ENCODE results near the gene SMAD1.
"Not testable (repeated sequence)": the region's sequence is repeated elsewhere in the genome, so short reads cannot be mapped to it uniquely, and the experiment has no call there.

SMAD1 gene

GRCh38 chr4:145527773-145528172, 46.1 kb downstream of the SMAD1 start:
- no peaks in the 10 kb centered on the region for H3K36me3 Mint-ChIP-seq
- no peak overlapping the region for H3K4me3 Mint-ChIP-seq
- H3K9me3 Mint-ChIP-seq (ENCODE audit: low read depth): no peaks in the 10 kb centered on the region
- H3K27me3 Mint-ChIP-seq: no peaks in the 10 kb centered on the region
- H3K4me1 Mint-ChIP-seq (ENCODE audit: low read depth): no peaks in the 10 kb centered on the region
- no peak overlapping the region for H3K27ac Mint-ChIP-seq

- H3K27me3 Mint-ChIP-seq: no peaks in the 10 kb centered on the region
- H3K9me3 Mint-ChIP-seq (ENCODE audit: low read depth): no peaks in the 10 kb centered on the region
- H3K27ac Mint-ChIP-seq: no peak overlapping the region
- H3K4me3 Mint-ChIP-seq: no peak overlapping the region
- H3K36me3 Mint-ChIP-seq: no peaks in the 10 kb centered on the region
- no peaks in the 10 kb centered on the region for H3K4me1 Mint-ChIP-seq (ENCODE audit: low read depth)
Observed at GRCh38 chr4:145528601-145529000, 46.9 kb downstream of the SMAD1 start.

DNA sequence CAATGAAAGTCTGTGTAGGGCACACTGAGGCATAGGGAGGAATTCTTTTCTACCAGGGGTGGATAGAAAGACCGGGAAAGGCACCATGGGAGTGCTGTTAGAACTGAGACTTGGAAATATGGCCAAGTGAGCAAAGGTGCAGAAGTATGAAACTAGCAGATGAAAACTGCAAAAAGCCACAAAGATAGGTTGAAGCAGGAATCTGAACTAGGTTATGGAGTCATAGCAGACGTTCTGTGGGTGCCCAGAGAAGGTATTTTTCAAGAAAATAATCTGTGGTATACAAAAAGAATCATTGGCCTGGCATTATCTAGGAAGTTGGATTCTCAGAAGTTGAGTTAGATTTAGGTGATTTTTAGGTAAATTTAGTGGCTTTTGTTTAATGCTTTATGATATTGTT, 48.5 kb downstream of the SMAD1 start:
- Mint-ChIP-seq H3K27ac (no peak overlapping the region), H3K4me3 (no peak overlapping the region), H3K9me3 (ENCODE audit: low read depth) (no peaks in the 10 kb centered on the region), H3K4me1 (ENCODE audit: low read depth) (no peaks in the 10 kb centered on the region), H3K27me3 (no peaks in the 10 kb centered on the region), H3K36me3 (no peaks in the 10 kb centered on the region)

DNA sequence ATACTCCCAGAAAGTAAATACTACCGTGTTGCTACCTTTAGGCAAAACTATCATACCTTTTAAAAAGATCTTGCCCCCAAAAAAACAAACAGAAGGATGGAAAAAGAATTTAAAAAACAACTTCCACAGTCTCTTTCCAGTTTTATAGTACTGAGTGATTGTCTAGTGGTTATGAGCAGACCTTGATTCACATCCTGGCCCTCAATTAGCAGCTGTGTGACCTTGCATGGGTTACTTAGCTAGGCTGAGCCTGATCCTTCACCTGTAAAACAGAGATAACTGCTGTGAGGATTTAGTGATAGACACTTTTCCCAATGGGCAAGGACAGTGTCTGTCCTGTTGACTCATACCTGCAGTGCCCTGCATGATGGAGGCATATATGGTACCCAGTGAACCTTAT, 49.0 kb downstream of the SMAD1 start:
- H3K4me1 Mint-ChIP-seq (ENCODE audit: low read depth): no peaks in the 10 kb centered on the region
- no peak overlapping the region for H3K27ac Mint-ChIP-seq
- no peak overlapping the region for H3K4me3 Mint-ChIP-seq
- no peaks in the 10 kb centered on the region for H3K36me3 Mint-ChIP-seq
- H3K9me3 Mint-ChIP-seq (ENCODE audit: low read depth): no peaks in the 10 kb centered on the region
- H3K27me3 Mint-ChIP-seq: peaks cover 3% of the 10 kb centered on the region

DNA sequence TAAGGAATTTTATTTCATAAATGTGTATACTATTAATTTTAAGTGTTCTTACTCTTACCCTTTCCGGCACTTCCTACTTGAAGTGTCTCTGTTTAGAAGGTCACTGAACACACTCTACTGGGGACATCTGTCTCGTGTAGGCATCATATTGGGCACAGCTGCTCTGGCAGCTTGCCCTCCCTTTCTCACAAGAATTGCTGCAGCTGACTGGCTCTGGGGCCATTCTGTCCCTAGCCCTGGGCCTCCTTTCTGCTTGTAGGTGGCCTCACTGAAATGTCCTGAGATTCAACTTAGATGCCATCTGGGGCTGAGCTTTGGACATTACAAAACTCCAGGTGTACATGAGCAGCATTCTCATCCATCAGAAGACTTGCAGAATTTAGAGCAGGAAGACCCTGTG, 49.6 kb downstream of the SMAD1 start:
- Mint-ChIP-seq H3K9me3 (ENCODE audit: low read depth) (no peaks in the 10 kb centered on the region), H3K36me3 (no peaks in the 10 kb centered on the region), H3K27ac (no peak overlapping the region), H3K4me1 (ENCODE audit: low read depth) (no peaks in the 10 kb centered on the region), H3K27me3 (peaks cover 3% of the 10 kb centered on the region), H3K4me3 (no peak overlapping the region)

GRCh38 chr4:145531859-145532258, 50.2 kb downstream of the SMAD1 start:
- H3K27ac Mint-ChIP-seq: no peak overlapping the region
- no peaks in the 10 kb centered on the region for H3K9me3 Mint-ChIP-seq (ENCODE audit: low read depth)
- H3K27me3 Mint-ChIP-seq: peaks cover 3% of the 10 kb centered on the region
- no peak overlapping the region for H3K4me3 Mint-ChIP-seq
- H3K4me1 Mint-ChIP-seq (ENCODE audit: low read depth): no peaks in the 10 kb centered on the region
- no peaks in the 10 kb centered on the region for H3K36me3 Mint-ChIP-seq

DNA sequence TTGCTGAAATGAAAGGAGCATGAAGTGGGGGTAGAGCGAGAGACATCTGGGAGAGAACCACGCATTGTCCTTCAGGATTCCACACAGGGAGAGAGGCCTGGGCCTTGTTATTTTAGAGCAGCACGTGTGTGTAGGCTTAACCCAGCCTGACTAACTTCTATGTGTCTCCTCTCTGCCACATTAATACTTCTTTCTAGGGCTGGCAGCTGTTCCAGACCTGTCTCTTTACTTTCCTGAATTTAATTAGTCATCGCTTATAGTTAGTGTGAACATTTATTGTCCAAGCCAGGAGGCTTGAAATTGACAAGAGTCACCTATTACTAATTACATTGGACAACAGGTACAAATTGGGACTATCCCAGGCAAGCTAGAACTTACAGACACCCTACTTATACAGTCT, 51.3 kb downstream of the SMAD1 start:
- no peak overlapping the region for H3K4me3 Mint-ChIP-seq
- H3K9me3 Mint-ChIP-seq (ENCODE audit: low read depth): no peaks in the 10 kb centered on the region
- no peaks in the 10 kb centered on the region for H3K4me1 Mint-ChIP-seq (ENCODE audit: low read depth)
- no peaks in the 10 kb centered on the region for H3K36me3 Mint-ChIP-seq
- peaks cover 3% of the 10 kb centered on the region for H3K27me3 Mint-ChIP-seq
- H3K27ac Mint-ChIP-seq: no peak overlapping the region

GRCh38 chr4:145533415-145533814, 51.8 kb downstream of the SMAD1 start:
- not testable (repeated sequence) for H3K27me3 Mint-ChIP-seq; H3K4me1 Mint-ChIP-seq (ENCODE audit: low read depth); H3K9me3 Mint-ChIP-seq (ENCODE audit: low read depth); H3K27ac Mint-ChIP-seq; H3K4me3 Mint-ChIP-seq; H3K36me3 Mint-ChIP-seq

DNA sequence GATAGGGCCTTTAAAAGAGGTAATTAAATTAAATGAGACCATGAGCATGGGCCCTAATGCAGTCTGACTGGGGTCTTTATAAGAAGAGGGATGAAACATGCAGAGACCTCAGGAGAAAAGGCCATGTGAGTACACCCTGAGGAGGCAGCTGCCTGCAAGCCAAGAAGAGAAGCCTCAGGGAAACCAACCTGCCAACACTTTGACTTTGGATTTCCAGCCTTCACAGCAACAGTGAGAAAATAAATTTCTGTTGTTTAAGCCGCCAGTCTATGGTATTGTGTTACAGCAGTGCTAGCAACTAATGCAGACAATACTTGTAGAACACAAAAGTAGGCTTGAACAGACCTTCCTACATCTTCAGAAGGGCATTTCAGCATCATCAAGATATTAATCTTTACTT, 52.3 kb downstream of the SMAD1 start:
- no peaks in the 10 kb centered on the region for H3K4me1 Mint-ChIP-seq (ENCODE audit: low read depth)
- H3K27me3 Mint-ChIP-seq: peaks cover 3% of the 10 kb centered on the region
- no peaks in the 10 kb centered on the region for H3K9me3 Mint-ChIP-seq (ENCODE audit: low read depth)
- H3K27ac Mint-ChIP-seq: no peak overlapping the region
- no peak overlapping the region for H3K4me3 Mint-ChIP-seq
- no peaks in the 10 kb centered on the region for H3K36me3 Mint-ChIP-seq

GRCh38 chr4:145535202-145535601, 53.5 kb downstream of the SMAD1 start:
- no peak overlapping the region for H3K27ac Mint-ChIP-seq
- no peak overlapping the region for H3K4me3 Mint-ChIP-seq
- peaks cover 8% of the 10 kb centered on the region for H3K27me3 Mint-ChIP-seq
- no peaks in the 10 kb centered on the region for H3K36me3 Mint-ChIP-seq
- H3K9me3 Mint-ChIP-seq (ENCODE audit: low read depth): no peaks in the 10 kb centered on the region
- no peaks in the 10 kb centered on the region for H3K4me1 Mint-ChIP-seq (ENCODE audit: low read depth)

GRCh38 chr4:145536044-145536443, 54.4 kb downstream of the SMAD1 start:
- H3K9me3 Mint-ChIP-seq (ENCODE audit: low read depth): no peaks in the 10 kb centered on the region
- H3K36me3 Mint-ChIP-seq: no peaks in the 10 kb centered on the region
- no peaks in the 10 kb centered on the region for H3K4me1 Mint-ChIP-seq (ENCODE audit: low read depth)
- peaks cover 8% of the 10 kb centered on the region for H3K27me3 Mint-ChIP-seq
- H3K4me3 Mint-ChIP-seq: no peak overlapping the region
- H3K27ac Mint-ChIP-seq: no peak overlapping the region

DNA sequence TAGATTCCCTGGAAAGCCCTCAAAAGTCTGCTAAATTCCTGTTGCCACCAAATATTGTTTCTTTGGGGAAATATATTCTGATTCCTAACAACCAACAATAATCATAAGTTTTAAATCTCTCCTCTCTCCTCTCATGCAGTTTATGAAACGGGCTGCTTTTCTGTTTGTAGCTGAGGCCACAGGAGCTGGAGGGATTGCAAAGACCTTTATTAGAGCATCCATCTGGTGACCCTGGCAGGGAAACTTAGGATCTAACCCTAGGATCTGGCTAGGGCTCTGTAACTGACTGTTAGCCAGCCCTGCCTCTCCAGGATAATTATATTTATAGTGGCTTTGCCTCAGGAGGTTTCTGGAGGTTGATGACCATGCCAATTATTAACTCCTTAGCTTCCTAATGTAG, 56.9 kb downstream of the SMAD1 start:
- peaks cover 10% of the 10 kb centered on the region for H3K27me3 Mint-ChIP-seq
- no peak overlapping the region for H3K27ac Mint-ChIP-seq
- no peaks in the 10 kb centered on the region for H3K36me3 Mint-ChIP-seq
- no peaks in the 10 kb centered on the region for H3K4me1 Mint-ChIP-seq (ENCODE audit: low read depth)
- no peak overlapping the region for H3K4me3 Mint-ChIP-seq
- H3K9me3 Mint-ChIP-seq (ENCODE audit: low read depth): no peaks in the 10 kb centered on the region

GRCh38 chr4:145539671-145540070, 58.0 kb downstream of the SMAD1 start:
- H3K27ac Mint-ChIP-seq: no peak overlapping the region
- H3K4me3 Mint-ChIP-seq: no peak overlapping the region
- H3K27me3 Mint-ChIP-seq: peaks cover 10% of the 10 kb centered on the region
- no peaks in the 10 kb centered on the region for H3K4me1 Mint-ChIP-seq (ENCODE audit: low read depth)
- no peaks in the 10 kb centered on the region for H3K9me3 Mint-ChIP-seq (ENCODE audit: low read depth)
- H3K36me3 Mint-ChIP-seq: no peaks in the 10 kb centered on the region

GRCh38 chr4:145540235-145540634, 58.6 kb downstream of the SMAD1 start:
- no peaks in the 10 kb centered on the region for H3K36me3 Mint-ChIP-seq
- H3K9me3 Mint-ChIP-seq (ENCODE audit: low read depth): no peaks in the 10 kb centered on the region
- H3K4me1 Mint-ChIP-seq (ENCODE audit: low read depth): no peaks in the 10 kb centered on the region
- no peak overlapping the region for H3K4me3 Mint-ChIP-seq
- peaks cover 10% of the 10 kb centered on the region for H3K27me3 Mint-ChIP-seq
- H3K27ac Mint-ChIP-seq: no peak overlapping the region

- no peaks in the 10 kb centered on the region for H3K4me1 Mint-ChIP-seq (ENCODE audit: low read depth)
- no peaks in the 10 kb centered on the region for H3K9me3 Mint-ChIP-seq (ENCODE audit: low read depth)
- no peak overlapping the region for H3K4me3 Mint-ChIP-seq
- H3K27me3 Mint-ChIP-seq: peaks cover 6% of the 10 kb centered on the region
- no peaks in the 10 kb centered on the region for H3K36me3 Mint-ChIP-seq
- no peak overlapping the region for H3K27ac Mint-ChIP-seq
Observed at GRCh38 chr4:145541346-145541745, 59.7 kb downstream of the SMAD1 start.

DNA sequence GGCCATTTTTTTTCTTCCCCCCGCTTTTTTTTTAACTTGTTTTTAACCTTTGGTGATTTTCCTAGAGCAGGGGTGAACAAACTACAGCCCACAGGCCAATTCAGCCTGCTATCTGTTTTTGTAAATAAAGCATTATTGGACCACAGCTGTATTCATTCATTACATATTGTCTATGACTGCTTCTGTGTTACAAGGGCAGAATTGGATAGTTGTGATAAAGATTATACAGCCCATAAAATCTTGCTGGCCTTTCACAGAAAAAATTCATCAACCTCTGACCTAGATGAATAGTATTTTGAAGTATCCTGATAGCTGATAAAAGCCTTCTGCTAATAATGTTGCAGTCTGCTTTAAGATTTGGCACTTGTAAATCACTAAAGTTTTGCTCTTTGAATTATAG, 63.4 kb downstream of the SMAD1 start:
- Mint-ChIP-seq H3K27me3 (peaks cover 4% of the 10 kb centered on the region), H3K4me3 (no peak overlapping the region), H3K36me3 (no peaks in the 10 kb centered on the region), H3K9me3 (ENCODE audit: low read depth) (no peaks in the 10 kb centered on the region), H3K27ac (no peak overlapping the region), H3K4me1 (ENCODE audit: low read depth) (no peaks in the 10 kb centered on the region)

Measured in activated naive CD8-positive, alpha-beta T cell (primary cell).